B cell (primary cell): ENCODE results near the gene PTCRA. TPM values are rescaled to one million over a fixed set of nuclear protein-coding genes. Genes with fewer than 3 reads are reported as not detected.
"Not testable (repeated sequence)": the region's sequence is repeated elsewhere in the genome, so short reads cannot be mapped to it uniquely, and the experiment has no call there.

ENCODE experiments used
- ATAC-seq: fragments of 200-7000 bp; cut with Tn5 transposase; one replicate; pipeline ENCODE4 v1.10.0; 2021; ENCODE audit warnings: low read depth, mild to moderate bottlenecking, moderate number of reproducible peaks, moderate library complexity
- CTCF ChIA-PET: fragments of 350-600 bp; sonication (Branson Sonifier 250); formaldehyde crosslinking; loops from one replicate; lab custom pipeline; 2021; ENCODE audit warnings: antibody characterized with exemption, inconsistent platforms; lab: Charles Lee
- POLR2A ChIA-PET: fragments of 350-600 bp; sonication (Branson Sonifier 250); formaldehyde crosslinking; loops from one replicate; lab custom pipeline; 2021; ENCODE audit warnings: antibody characterized with exemption; lab: Charles Lee
- DNase-seq: peaks from one replicate; pipeline ENCODE4 v3.0.0; 2013
- H2AFZ ChIP-seq: 2 replicates; pipeline ENCODE4 v1.6.1; 2012; ENCODE audit warnings: mild to moderate bottlenecking, low read depth, low read length; ENCODE audit not compliant: insufficient read depth, poor library complexity, severe bottlenecking
- H3K27ac ChIP-seq, 2 donors: 1 replicate in 1 of 2; 2 replicates in 1 of 2; pipeline ENCODE4 v1.5.1; 2012 to 2013; ENCODE audit warnings: low read length in 2 of 2, mild to moderate bottlenecking in 2 of 2, moderate library complexity in 1 of 2
- H3K27me3 ChIP-seq, 4 experiments: fragments of 200-600 bp in 1 of 4; sonication (generic) in 1 of 4; replicated peaks in 1 of 4; 1 replicate in 2 of 4; 2 replicates in 2 of 4; pipeline versions ENCODE4 v1.6.1 to v1.7.0; 2013 to 2016; ENCODE audit warnings: low read length in 3 of 4, mild to moderate bottlenecking in 2 of 4, mixed read lengths in 1 of 4, moderate library complexity in 1 of 4; ENCODE audit not compliant: insufficient read depth in 4 of 4, control insufficient read depth in 3 of 4; ENCODE audit errors: control extremely low read depth in 1 of 4
- H3K36me3 ChIP-seq, 2 experiments: replicated peaks in 1 of 2; 1 replicate in 1 of 2; 2 replicates in 1 of 2; pipeline versions ENCODE4 v1.6.1 to v1.7.1; 2013; ENCODE audit warnings: low read length in 1 of 2; ENCODE audit not compliant: insufficient read depth in 2 of 2, control insufficient read depth in 1 of 2; ENCODE audit errors: control extremely low read depth in 1 of 2, extremely low read depth in 1 of 2
- H3K4me1 ChIP-seq, 2 donors: fragments of 200-600 bp in 1 of 2; sonication (generic) in 1 of 2; 1 replicate in 1 of 2; 2 replicates in 1 of 2; pipeline versions ENCODE4 v1.5.1 to v1.6.1; 2013 to 2017; ENCODE audit warnings: low read length in 2 of 2; ENCODE audit not compliant: control insufficient read depth in 2 of 2, insufficient read depth in 2 of 2
- H3K4me2 ChIP-seq: replicated peaks from 2 replicates; pipeline ENCODE3; 2012; ENCODE audit warnings: mild to moderate bottlenecking, low read depth, low read length; ENCODE audit not compliant: poor library complexity, severe bottlenecking
- H3K4me3 ChIP-seq, 5 experiments: fragments of 200-600 bp in 1 of 5; sonication (generic) in 1 of 5; 1 replicate in 3 of 5; 2 replicates in 2 of 5; pipeline versions ENCODE4 v1.5.1 to v1.7.0; 2011 to 2016; ENCODE audit warnings: low read length in 4 of 5, mild to moderate bottlenecking in 4 of 5, low read depth in 2 of 5, control low read depth in 1 of 5, moderate library complexity in 1 of 5; ENCODE audit not compliant: insufficient read depth in 1 of 5; ENCODE audit errors: control extremely low read depth in 1 of 5, extremely low read depth in 1 of 5
- H3K79me2 ChIP-seq: fragments of 200-600 bp; sonication (generic); one replicate; pipeline ENCODE4 v1.6.0; 2016; ENCODE audit warnings: low read length; ENCODE audit not compliant: control insufficient read depth, insufficient read depth
- H3K9ac ChIP-seq: fragments of 200-600 bp; sonication (generic); 2 replicates; pipeline ENCODE4 v1.6.1; 2017; ENCODE audit warnings: mild to moderate bottlenecking, low read length, moderate library complexity
- H3K9me3 ChIP-seq, 3 donors: one replicate each; pipeline versions ENCODE4 v1.6.1 to v1.7.1; 2013; ENCODE audit warnings: low read length in 2 of 3; ENCODE audit not compliant: control insufficient read depth in 2 of 3, insufficient read depth in 1 of 3; ENCODE audit errors: control extremely low read depth in 1 of 3
- H4K20me1 ChIP-seq: 2 replicates; pipeline ENCODE4 v1.6.0; 2012; ENCODE audit warnings: mild to moderate bottlenecking, low read length; ENCODE audit not compliant: insufficient read depth, control insufficient read depth, poor library complexity, severe bottlenecking
- H3K27ac Mint-ChIP-seq: one replicate; pipeline ENCODE4 v1.8.0; 2021; ENCODE audit warnings: mixed read lengths
- H3K27me3 Mint-ChIP-seq: one replicate; pipeline ENCODE4 v1.8.0; 2021; ENCODE audit warnings: mixed read lengths
- H3K4me1 Mint-ChIP-seq: one replicate; pipeline ENCODE4 v1.8.0; 2021; ENCODE audit warnings: mixed read lengths
- H3K4me3 Mint-ChIP-seq: one replicate; pipeline ENCODE4 v1.8.0; 2021; ENCODE audit warnings: mixed read lengths
- H3K9me3 Mint-ChIP-seq: one replicate; pipeline ENCODE4 v1.8.0; 2022; ENCODE audit warnings: mixed read lengths; ENCODE audit not compliant: insufficient read depth
- EZH2 ChIP-seq: IDR thresholded peaks from 2 replicates; pipeline ENCODE4 v1.6.1; 2012; ENCODE audit warnings: borderline replicate concordance, low read depth, mild to moderate bottlenecking, moderate library complexity, low read length; ENCODE audit not compliant: insufficient read depth, poor library complexity, severe bottlenecking
- WGBS: methylation state at CpG from one replicate; pipeline ENCODE4 v1.1.5; 2013; ENCODE audit warnings: missing lambda C conversion rate; ENCODE audit not compliant: insufficient coverage; 5-methylcytosine and 5-hydroxymethylcytosine counted together
- intact Hi-C: fragments of 100-400 bp; cut with micrococcal nuclease; formaldehyde crosslinking; loops from one replicate; pipeline ENCODE4 v1.10.0; 2022
- polyA plus RNA-seq: library from polyadenylated mRNA; depleted of rRNA; stranded (reverse); fragments of >200 nt; gene quantifications from 2 replicates; pipeline ENCODE4 v1.2.3, GENCODE V29; 2012
- total RNA-seq, 2 donors: library from RNA; stranded (reverse); fragments of 120-200 nt in 1 of 2; gene quantifications; 1 replicate in 1 of 2; 2 replicates in 1 of 2; pipeline versions ENCODE4 v1.2.3 to v1.2.4, GENCODE V29; 2013 to 2022
- TF ChIP-seq, protein P1 (sequence below): fragments of 200-600 bp; IDR thresholded peaks from one replicate; pipeline ENCODE4 v1.8.0; 2022; ENCODE audit warnings: antibody characterized with exemption, mild to moderate bottlenecking

Gene PTCRA
- total and polyA plus RNA-seq, 2 donors (not counting 1 experiment from before 2014, with no cell fraction given), result not detected

DNA sequence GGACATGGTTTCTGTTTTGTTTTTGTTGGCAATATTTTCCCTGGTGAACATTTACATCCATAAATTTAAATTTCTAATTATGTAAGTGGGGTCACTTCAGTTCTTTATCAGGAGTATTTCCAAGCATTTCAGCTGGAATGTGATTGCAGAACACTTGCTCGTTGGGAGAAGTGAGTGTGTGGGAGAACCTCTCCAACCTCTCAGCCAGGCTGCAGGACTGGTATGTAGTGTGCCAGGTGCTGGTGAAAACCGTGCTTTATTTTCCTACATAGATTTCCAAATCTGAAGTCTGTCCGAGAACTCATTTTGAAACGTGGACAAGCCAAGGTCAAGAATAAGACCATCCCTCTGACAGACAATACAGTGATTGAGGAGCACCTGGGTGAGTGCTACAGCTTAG, 30.2 kb upstream of the PTCRA start:
- Mint-ChIP-seq H3K27ac (no peak overlapping the region), H3K4me3 (no peak overlapping the region), H3K4me1 (peaks cover 22% of the 10 kb centered on the region), H3K9me3 (no peaks in the 10 kb centered on the region), H3K27me3 (no peaks in the 10 kb centered on the region)
- ATAC-seq (no peak), DNase-seq (no peak)
- Histone ChIP-seq H3K27me3 (no peaks in the 10 kb centered on the region), H3K27ac (no peak overlapping the region), H3K4me2 (no peak overlapping the region), H3K9ac (no peak overlapping the region), H3K9me3 (no peaks in the 10 kb centered on the region), H4K20me1 (peaks cover 10% of the 10 kb centered on the region), H3K36me3 (peaks cover 11 to 40% of the 10 kb centered on the region in 2 experiments), H3K4me1 (peaks cover 9 to 10% of the 10 kb centered on the region in 2 donors), H3K4me3 (no peak overlapping the region), H2AFZ (no peak overlapping the region), H3K79me2 (peaks cover 26% of the 10 kb centered on the region)
- no CpG with 5 or more reads among the region's 4 CpGs for WGBS
- CTCF ChIA-PET, result interaction anchor here (1.1 kb wide), 1 partner anchor 224 kb away, joined by 3 read pairs; no protein-coding TSS in a partner anchor
- POLR2A ChIA-PET, result no interaction called here
- intact Hi-C loops, result no loop called here
- TF ChIP-seq, protein P1, sequence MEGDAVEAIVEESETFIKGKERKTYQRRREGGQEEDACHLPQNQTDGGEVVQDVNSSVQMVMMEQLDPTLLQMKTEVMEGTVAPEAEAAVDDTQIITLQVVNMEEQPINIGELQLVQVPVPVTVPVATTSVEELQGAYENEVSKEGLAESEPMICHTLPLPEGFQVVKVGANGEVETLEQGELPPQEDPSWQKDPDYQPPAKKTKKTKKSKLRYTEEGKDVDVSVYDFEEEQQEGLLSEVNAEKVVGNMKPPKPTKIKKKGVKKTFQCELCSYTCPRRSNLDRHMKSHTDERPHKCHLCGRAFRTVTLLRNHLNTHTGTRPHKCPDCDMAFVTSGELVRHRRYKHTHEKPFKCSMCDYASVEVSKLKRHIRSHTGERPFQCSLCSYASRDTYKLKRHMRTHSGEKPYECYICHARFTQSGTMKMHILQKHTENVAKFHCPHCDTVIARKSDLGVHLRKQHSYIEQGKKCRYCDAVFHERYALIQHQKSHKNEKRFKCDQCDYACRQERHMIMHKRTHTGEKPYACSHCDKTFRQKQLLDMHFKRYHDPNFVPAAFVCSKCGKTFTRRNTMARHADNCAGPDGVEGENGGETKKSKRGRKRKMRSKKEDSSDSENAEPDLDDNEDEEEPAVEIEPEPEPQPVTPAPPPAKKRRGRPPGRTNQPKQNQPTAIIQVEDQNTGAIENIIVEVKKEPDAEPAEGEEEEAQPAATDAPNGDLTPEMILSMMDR, result no peak
- no peak for TF ChIP-seq EZH2

DNA sequence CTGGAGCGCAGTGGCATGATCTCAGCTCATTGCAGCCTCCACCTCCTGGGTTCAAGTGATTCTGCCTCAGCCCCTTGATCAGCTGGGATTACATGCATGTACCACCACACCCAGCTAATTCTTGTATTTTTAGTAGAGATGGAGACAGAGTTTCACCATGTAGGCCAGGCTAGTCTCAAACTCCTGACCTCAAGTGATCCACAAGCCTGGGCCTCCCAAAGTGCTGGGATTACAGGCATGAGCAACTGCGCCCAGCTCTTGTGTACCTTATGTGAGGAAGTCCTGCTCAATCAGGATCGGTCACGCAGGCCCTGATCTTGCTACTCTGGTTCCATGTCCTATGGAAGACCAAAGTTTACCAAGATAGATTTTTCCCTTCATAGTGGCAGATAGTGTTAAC, 27.7 kb upstream of the PTCRA start:
- Mint-ChIP-seq H3K4me1 (peaks cover 28% of the 10 kb centered on the region), H3K4me3 (peak overlapping the region; percentile 39)
- DNase-seq, H3K27me3 ChIP-seq, H2AFZ ChIP-seq, H3K27ac Mint-ChIP-seq, H3K4me2 ChIP-seq, CTCF ChIA-PET, ATAC-seq, H3K4me3 ChIP-seq, H3K9me3 Mint-ChIP-seq, H4K20me1 ChIP-seq, H3K27me3 Mint-ChIP-seq, H3K9ac ChIP-seq, H3K27ac ChIP-seq, intact Hi-C loops, H3K9me3 ChIP-seq: not testable (repeated sequence)
- POLR2A ChIA-PET, result interaction anchor here (0.6 to 3.2 kb wide), 2 partner anchors 9 to 106 kb away, joined by 3 to 26 read pairs; partner anchors contain the start of gene RPL7L1
- Histone ChIP-seq H3K36me3 (peaks cover 11 to 28% of the 10 kb centered on the region in 2 experiments), H3K4me1 (peaks cover 15 to 20% of the 10 kb centered on the region in 2 donors), H3K79me2 (peaks cover 14% of the 10 kb centered on the region)
- 100% methylated on average over 2 of the region's 4 CpGs for WGBS
